CD14-positive monocyte (primary cell): ENCODE measurements around the gene UBE2U. TPM values are rescaled to one million over a fixed set of nuclear protein-coding genes. Genes with fewer than 3 reads are reported as not detected.

ENCODE experiments used
- DNase-seq, 3 donors: peaks; one replicate each; pipeline ENCODE4 v3.0.0-alpha.2; 2011 to 2022
- H2AFZ ChIP-seq: 2 replicates; pipeline ENCODE4 v1.6.0; 2012; ENCODE audit warnings: mild to moderate bottlenecking, low read depth, low read length, inconsistent platforms; ENCODE audit not compliant: insufficient read depth, poor library complexity, severe bottlenecking
- H3K27ac ChIP-seq, 2 donors: 1 replicate in 1 of 2; 2 replicates in 1 of 2; pipeline ENCODE4 v1.5.1; 2012 to 2013; ENCODE audit warnings: low read length in 2 of 2, control low read depth in 1 of 2, inconsistent platforms in 1 of 2, low read depth in 1 of 2, mild to moderate bottlenecking in 1 of 2
- H3K27me3 ChIP-seq, 2 donors: one replicate each; pipeline versions ENCODE4 v1.6.0 to v1.6.1; 2011 to 2013; ENCODE audit warnings: low read length in 2 of 2; ENCODE audit not compliant: control insufficient read depth in 2 of 2, insufficient read depth in 2 of 2
- H3K36me3 ChIP-seq, 2 donors: replicated peaks in 1 of 2; 1 replicate in 1 of 2; 2 replicates in 1 of 2; pipeline versions ENCODE4 v1.5.1 to v1.6.1; 2012 to 2013; ENCODE audit warnings: low read length in 2 of 2, control low read depth in 1 of 2, inconsistent platforms in 1 of 2, mild to moderate bottlenecking in 1 of 2; ENCODE audit not compliant: insufficient read depth in 2 of 2, control insufficient read depth in 1 of 2
- H3K4me1 ChIP-seq, 2 donors: 1 replicate in 1 of 2; 2 replicates in 1 of 2; pipeline versions ENCODE4 v1.5.1 to v1.6.1; 2012 to 2013; ENCODE audit warnings: low read length in 2 of 2, control low read depth in 1 of 2, inconsistent platforms in 1 of 2, mild to moderate bottlenecking in 1 of 2, moderate library complexity in 1 of 2; ENCODE audit not compliant: insufficient read depth in 2 of 2, control insufficient read depth in 1 of 2
- H3K4me2 ChIP-seq: replicated peaks from 2 replicates; pipeline ENCODE3; 2012; ENCODE audit warnings: low read length, moderate library complexity, mild to moderate bottlenecking; ENCODE audit not compliant: poor library complexity, severe bottlenecking; ENCODE audit errors: extremely low read depth
- H3K4me3 ChIP-seq, 3 experiments: fragments of 200-600 bp in 1 of 3; sonication (generic) in 1 of 3; replicated peaks in 1 of 3; 1 replicate in 2 of 3; 2 replicates in 1 of 3; pipeline ENCODE4 v1.5.1; 2011 to 2013; ENCODE audit warnings: low read length in 3 of 3, mild to moderate bottlenecking in 3 of 3, control low read depth in 2 of 3, low read depth in 2 of 3, inconsistent platforms in 1 of 3, moderate library complexity in 1 of 3
- H3K79me2 ChIP-seq: 2 replicates; pipeline ENCODE4 v1.6.0; 2012; ENCODE audit warnings: mild to moderate bottlenecking, control low read depth, inconsistent platforms, low read length, moderate library complexity; ENCODE audit not compliant: insufficient read depth
- H3K9ac ChIP-seq: 2 replicates; pipeline ENCODE4 v1.6.0; 2017; ENCODE audit warnings: low read length, mild to moderate bottlenecking; ENCODE audit not compliant: insufficient read depth, poor library complexity, severe bottlenecking
- H3K9me3 ChIP-seq, 2 donors: replicated peaks in 1 of 2; 1 replicate in 1 of 2; 2 replicates in 1 of 2; pipeline versions ENCODE4 v1.5.1 to v1.6.1; 2012 to 2013; ENCODE audit warnings: low read length in 2 of 2, control low read depth in 1 of 2; ENCODE audit not compliant: control insufficient read depth in 1 of 2, insufficient read depth in 1 of 2
- H4K20me1 ChIP-seq: 2 replicates; pipeline ENCODE4 v1.6.0; 2012; ENCODE audit warnings: mild to moderate bottlenecking, low read length, control low read depth, moderate library complexity; ENCODE audit not compliant: insufficient read depth
- H3K27ac Mint-ChIP-seq, 7 donors: one replicate each; pipeline ENCODE4 v1.8.0; 2020; ENCODE audit warnings: mild to moderate bottlenecking in 7 of 7, mixed read lengths in 7 of 7, moderate library complexity in 6 of 7, inconsistent platforms in 2 of 7
- H3K27me3 Mint-ChIP-seq, 3 donors: one replicate each; pipeline ENCODE4 v1.8.0; 2021 to 2022; ENCODE audit warnings: low read depth in 3 of 3, mild to moderate bottlenecking in 3 of 3, mixed read lengths in 3 of 3, moderate library complexity in 3 of 3, inconsistent platforms in 1 of 3
- H3K36me3 Mint-ChIP-seq, 2 donors: one replicate each; pipeline ENCODE4 v1.8.0; 2020; ENCODE audit warnings: mixed read lengths in 2 of 2, inconsistent platforms in 1 of 2, mild to moderate bottlenecking in 1 of 2
- H3K4me1 Mint-ChIP-seq: one replicate; pipeline ENCODE4 v1.8.0; 2020; ENCODE audit warnings: mild to moderate bottlenecking, mixed read lengths
- H3K4me3 Mint-ChIP-seq, 2 donors: one replicate each; pipeline ENCODE4 v1.8.0; 2020; ENCODE audit warnings: mild to moderate bottlenecking in 2 of 2, mixed read lengths in 2 of 2, moderate library complexity in 1 of 2
- H3K9me3 Mint-ChIP-seq, 7 donors: one replicate each; pipeline ENCODE4 v1.8.0; 2020 to 2022; ENCODE audit warnings: mixed read lengths in 7 of 7, mild to moderate bottlenecking in 6 of 7, moderate library complexity in 6 of 7, inconsistent platforms in 2 of 7
- CTCF ChIP-seq: fragments of 200-600 bp; IDR thresholded peaks from one replicate; pipeline ENCODE4 v1.8.0; 2022; ENCODE audit warnings: antibody characterized with exemption, mild to moderate bottlenecking
- WGBS: methylation state at CpG from one replicate; pipeline ENCODE4 v1.1.5; 2013; ENCODE audit warnings: missing lambda C conversion rate; ENCODE audit not compliant: insufficient coverage; 5-methylcytosine and 5-hydroxymethylcytosine counted together
- intact Hi-C, 2 donors: fragments of 100-400 bp; cut with micrococcal nuclease; formaldehyde crosslinking; loops; one replicate each; pipeline versions ENCODE4 v1.15.0 to v1.15.1; 2023
- polyA plus RNA-seq, 3 donors: library from polyadenylated mRNA; depleted of rRNA in 1 of 3; unstranded in 2 of 3; stranded (reverse) in 1 of 3; fragments of 300-500 nt in 2 of 3; fragments of >200 nt in 1 of 3; fragmentation: Illumina TruSeq in 2 of 3; gene quantifications; 1 replicate in 2 of 3; 2 replicates in 1 of 3; pipeline ENCODE4 v1.2.3, GENCODE V29; 2012 to 2021

The UBE2U gene
- polyA plus RNA-seq, 3 donors, result not detected

- no peak for TF ChIP-seq CTCF
- Mint-ChIP-seq H3K27me3 (peaks cover 0 to 2% (median 2%) of the 10 kb centered on the region in 3 donors), H3K4me1 (peaks cover 2% of the 10 kb centered on the region), H3K36me3 (no peaks in the 10 kb centered on the region), H3K4me3 (no peak overlapping the region), H3K27ac (peak overlapping the region in 1 of 7 donors; percentile 2), H3K9me3 (peaks cover 0 to 6% (median 0%) of the 10 kb centered on the region in 7 donors)
- Histone ChIP-seq H3K27ac (no peak overlapping the region), H3K27me3 (no peaks in the 10 kb centered on the region), H3K9ac (no peak overlapping the region), H3K79me2 (no peaks in the 10 kb centered on the region), H2AFZ (no peak overlapping the region), H4K20me1 (no peaks in the 10 kb centered on the region), H3K36me3 (no peaks in the 10 kb centered on the region), H3K4me3 (no peak overlapping the region), H3K9me3 (peaks cover 0 to 6% of the 10 kb centered on the region in 2 donors), H3K4me1 (no peaks in the 10 kb centered on the region), H3K4me2 (no peak overlapping the region)
- WGBS, result 100% methylated on average over 2 of the region's 8 CpGs
- DNase-seq, result no peak
- intact Hi-C loops, result no loop called here
These were observed 11.1 kb upstream of the UBE2U start for GRCh38 chr1:64192290-64192689.

GRCh38 chr1:64194168-64195080, 9.0 kb upstream of the UBE2U start:
- Histone ChIP-seq H3K4me1 (no peaks in the 10 kb centered on the region), H3K27ac (no peak overlapping the region), H3K27me3 (no peaks in the 10 kb centered on the region), H3K9me3 (peaks cover 0 to 6% of the 10 kb centered on the region in 2 donors), H4K20me1 (no peaks in the 10 kb centered on the region), H2AFZ (no peak overlapping the region), H3K4me2 (no peak overlapping the region), H3K9ac (no peak overlapping the region), H3K79me2 (no peaks in the 10 kb centered on the region), H3K36me3 (no peaks in the 10 kb centered on the region), H3K4me3 (no peak overlapping the region)
- peaks cover 0 to 6% (median 0%) of the 10 kb centered on the region in 7 donors for H3K9me3 Mint-ChIP-seq
- no peak for DNase-seq
- peaks cover 0 to 2% (median 0%) of the 10 kb centered on the region in 3 donors for H3K27me3 Mint-ChIP-seq
- H3K4me1 Mint-ChIP-seq, result peaks cover 2% of the 10 kb centered on the region
- TF ChIP-seq CTCF, result no peak
- H3K36me3 Mint-ChIP-seq, result no peaks in the 10 kb centered on the region
- no peak overlapping the region for H3K27ac Mint-ChIP-seq
- intact Hi-C loops, result no loop called here
- 80% methylated on average over 3 of the region's 8 CpGs for WGBS
- H3K4me3 Mint-ChIP-seq, result no peak overlapping the region
